HEK293 (cell line): ENCODE results near the gene CCND3.

Experiments used
- ATF2 ChIP-seq: fragments of 450-650 bp; formaldehyde crosslinking; IDR thresholded peaks from 2 replicates; pipeline ENCODE4 v1.5.1; 2016; ENCODE audit warnings: missing biosample characterization, missing genetic modification characterization, low read depth
- BCL11A ChIP-seq: fragments of 450-650 bp; formaldehyde crosslinking; IDR thresholded peaks from 2 replicates; pipeline ENCODE4 v1.5.1; 2016; ENCODE audit warnings: low read depth, missing biosample characterization, missing genetic modification characterization
- CTCF ChIP-seq: fragments of 450-650 bp; formaldehyde crosslinking; IDR thresholded peaks from 2 replicates; pipeline ENCODE4 v1.5.1; 2016; ENCODE audit warnings: missing biosample characterization, missing genetic modification characterization
- GLI2 ChIP-seq: fragments of 450-650 bp; formaldehyde crosslinking; IDR thresholded peaks from 2 replicates; pipeline ENCODE4; 2017; ENCODE audit warnings: missing biosample characterization, missing genetic modification characterization, low read depth, borderline replicate concordance
- GLI4 ChIP-seq: fragments of 450-650 bp; formaldehyde crosslinking; IDR thresholded peaks from 2 replicates; pipeline ENCODE4 v1.5.1; 2016; ENCODE audit warnings: missing biosample characterization, missing genetic modification characterization
- GLIS1 ChIP-seq: fragments of 450-650 bp; formaldehyde crosslinking; IDR thresholded peaks from 2 replicates; pipeline ENCODE4 v1.5.1; 2016; ENCODE audit warnings: missing biosample characterization, missing genetic modification characterization
- IKZF3 ChIP-seq: fragments of 450-650 bp; IDR thresholded peaks from 2 replicates; pipeline ENCODE4 v1.5.0; 2018; ENCODE audit warnings: missing biosample characterization, mild to moderate bottlenecking, missing genetic modification characterization, moderate library complexity
- KLF1 ChIP-seq: fragments of 450-650 bp; formaldehyde crosslinking; IDR thresholded peaks from 2 replicates; pipeline ENCODE4 v1.5.1; 2016; ENCODE audit warnings: missing biosample characterization, missing genetic modification characterization
- KLF17 ChIP-seq: fragments of 450-650 bp; formaldehyde crosslinking; IDR thresholded peaks from 2 replicates; pipeline ENCODE4 v1.5.1; 2016; ENCODE audit warnings: missing biosample characterization, missing genetic modification characterization
- PRDM2 ChIP-seq: fragments of 450-650 bp; formaldehyde crosslinking; IDR thresholded peaks from 2 replicates; pipeline ENCODE4 v1.5.1; 2016; ENCODE audit warnings: missing biosample characterization, missing genetic modification characterization, borderline replicate concordance
- SALL2 ChIP-seq: fragments of 450-650 bp; formaldehyde crosslinking; IDR thresholded peaks from 2 replicates; pipeline ENCODE4 v1.5.0; 2017; ENCODE audit warnings: missing biosample characterization, mild to moderate bottlenecking, missing genetic modification characterization, borderline replicate concordance
- SP7 ChIP-seq: fragments of 450-650 bp; formaldehyde crosslinking; IDR thresholded peaks from 2 replicates; pipeline ENCODE4 v1.5.1; 2016; ENCODE audit warnings: missing biosample characterization, missing genetic modification characterization
- YY1 ChIP-seq: fragments of 450-650 bp; formaldehyde crosslinking; IDR thresholded peaks from 2 replicates; pipeline ENCODE4 v1.5.1; 2018; ENCODE audit warnings: missing biosample characterization, missing genetic modification characterization
- ZBTB48 ChIP-seq: fragments of 450-650 bp; formaldehyde crosslinking; IDR thresholded peaks from 2 replicates; pipeline ENCODE4 v1.5.1; 2016; ENCODE audit warnings: missing biosample characterization, missing genetic modification characterization
- ZFP3 ChIP-seq: fragments of 450-650 bp; formaldehyde crosslinking; IDR thresholded peaks from 2 replicates; pipeline ENCODE4 v1.5.1; 2016; ENCODE audit warnings: low read depth, missing biosample characterization, missing genetic modification characterization
- ZNF157 ChIP-seq: fragments of 450-650 bp; formaldehyde crosslinking; IDR thresholded peaks from 2 replicates; pipeline ENCODE4 v1.5.1; 2016; ENCODE audit warnings: missing biosample characterization, missing genetic modification characterization
- ZNF16 ChIP-seq: fragments of 450-650 bp; formaldehyde crosslinking; IDR thresholded peaks from 2 replicates; pipeline ENCODE4 v1.5.1; 2016; ENCODE audit warnings: low read depth, missing biosample characterization, missing genetic modification characterization
- ZNF221 ChIP-seq: fragments of 450-650 bp; formaldehyde crosslinking; IDR thresholded peaks from 2 replicates; pipeline ENCODE4 v1.5.1; 2017; ENCODE audit warnings: missing biosample characterization, missing genetic modification characterization, borderline replicate concordance
- ZNF26 ChIP-seq: fragments of 450-650 bp; formaldehyde crosslinking; IDR thresholded peaks from 2 replicates; pipeline ENCODE4 v1.5.1; 2016; ENCODE audit warnings: missing biosample characterization, missing genetic modification characterization
- ZNF292 ChIP-seq: fragments of 450-650 bp; formaldehyde crosslinking; IDR thresholded peaks from 2 replicates; pipeline ENCODE4 v1.5.1; 2016; ENCODE audit warnings: low read depth, missing biosample characterization, missing genetic modification characterization, borderline replicate concordance
- ZNF324 ChIP-seq: fragments of 450-650 bp; formaldehyde crosslinking; IDR thresholded peaks from 2 replicates; pipeline ENCODE4 v1.5.1; 2016; ENCODE audit warnings: missing biosample characterization, missing genetic modification characterization
- ZNF530 ChIP-seq: fragments of 450-650 bp; formaldehyde crosslinking; IDR thresholded peaks from 2 replicates; pipeline ENCODE4 v1.5.1; 2016; ENCODE audit warnings: low read depth, missing biosample characterization, missing genetic modification characterization
- ZNF623 ChIP-seq: fragments of 450-650 bp; formaldehyde crosslinking; IDR thresholded peaks from 2 replicates; pipeline ENCODE4 v1.5.1; 2016; ENCODE audit warnings: missing biosample characterization, missing genetic modification characterization
- ZNF658 ChIP-seq: fragments of 450-650 bp; formaldehyde crosslinking; IDR thresholded peaks from 2 replicates; pipeline ENCODE4; 2016; ENCODE audit warnings: missing biosample characterization, missing genetic modification characterization
- ZNF792 ChIP-seq: fragments of 450-650 bp; formaldehyde crosslinking; IDR thresholded peaks from 2 replicates; pipeline ENCODE4 v1.5.1; 2016; ENCODE audit warnings: missing biosample characterization, missing genetic modification characterization
- ZNF837 ChIP-seq: fragments of 450-650 bp; formaldehyde crosslinking; IDR thresholded peaks from 2 replicates; pipeline ENCODE4 v1.5.1; 2016; ENCODE audit warnings: missing biosample characterization, missing genetic modification characterization

CCND3 gene

GRCh38 chr6:41920921-41921711 is 20.5 kb downstream of the CCND3 start, which contains the start of the genes BYSL and MED20 (continued):
- TF ChIP-seq PRDM2 (tag by site-specific recombination) (no peak), KLF1 (tag by site-specific recombination) (peak; percentile 92), YY1 (tag by site-specific recombination) (no peak), GLI2 (tag by site-specific recombination) (no peak), IKZF3 (tag by site-specific recombination) (peak; percentile 69), SP7 (tag by site-specific recombination) (peak; percentile 79), BCL11A (no peak), ZNF292 (tag by site-specific recombination) (no peak), ZNF26 (tag by site-specific recombination) (no peak), ZBTB48 (tag by site-specific recombination) (peak; percentile 76; the same call in 1 of the 2 replicates), GLIS1 (tag by site-specific recombination) (peak; percentile 73), KLF17 (peak; percentile 78), ZNF324 (tag by site-specific recombination) (peak; percentile 72; the same call in 1 of the 2 replicates), ZNF623 (tag by site-specific recombination) (no peak), GLI4 (tag by site-specific recombination) (no peak), ZNF530 (no peak), ZNF157 (tag by site-specific recombination) (no peak), ZNF658 (tag by site-specific recombination) (no peak), ZNF221 (no peak), ZNF16 (tag by site-specific recombination) (no peak), ZFP3 (tag by site-specific recombination) (no peak), ZNF837 (tag by site-specific recombination) (no peak), ATF2 (tag by site-specific recombination) (peak; percentile 86), CTCF (peak; percentile 97), ZNF792 (tag by site-specific recombination) (no peak), SALL2 (tag by site-specific recombination) (no peak)
